Activated gamma-delta T cell (primary cell): Measurements from ENCODE around the gene OPA1.

Experiments used
- DNase-seq: peaks from one replicate; lab custom pipeline; 2025; lab: John Stamatoyannopoulos, UW

OPA1 gene

DNA sequence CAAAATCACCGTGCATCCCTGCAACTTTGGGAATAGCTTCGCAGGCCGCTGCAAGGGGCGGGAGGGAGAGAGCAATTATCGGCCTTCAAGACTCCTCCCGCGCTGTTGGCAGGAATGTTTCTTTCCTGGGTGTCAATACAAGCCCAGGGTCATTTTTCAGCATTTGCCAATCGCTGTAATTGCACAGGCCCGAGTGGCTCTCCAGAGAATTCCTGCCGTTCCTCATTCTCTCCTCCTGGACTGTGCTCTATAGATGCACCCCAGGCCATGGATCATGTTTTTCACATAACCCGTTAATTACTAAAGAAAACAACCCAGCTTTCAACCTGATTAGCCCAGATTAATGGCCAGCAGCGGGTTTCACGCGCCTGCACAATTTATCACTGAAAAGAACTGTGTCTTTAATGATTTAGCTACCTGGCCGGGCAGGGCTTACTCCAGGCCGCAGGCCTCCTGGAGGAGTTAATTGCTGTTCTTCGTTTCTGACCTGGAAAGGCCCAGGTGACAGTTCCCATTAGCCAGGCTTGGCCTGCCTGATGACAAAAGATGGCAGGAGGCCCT lies 144.3 kb downstream of the OPA1 start:
- no peak for DNase-seq

DNA sequence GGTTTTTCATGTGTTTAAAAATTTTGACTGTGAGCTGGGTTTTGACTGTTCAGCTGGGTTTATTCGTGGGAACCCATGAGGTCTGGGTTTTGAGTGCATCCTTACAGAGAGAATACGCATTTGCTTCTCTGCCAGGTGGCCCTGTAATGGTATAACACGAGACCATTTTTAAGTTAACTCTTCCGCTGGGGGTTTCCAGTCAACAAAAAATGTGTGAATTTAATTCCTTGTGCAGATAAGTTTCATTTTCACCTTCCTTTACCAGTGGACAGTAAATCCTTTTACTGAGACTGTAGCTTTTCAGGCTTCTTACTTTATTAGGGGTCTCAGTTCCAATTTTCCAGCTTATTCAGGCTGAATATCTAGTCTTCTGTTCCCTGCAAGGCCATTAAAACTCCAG lies 149.6 kb downstream of the OPA1 start:
- no peak for DNase-seq

DNA sequence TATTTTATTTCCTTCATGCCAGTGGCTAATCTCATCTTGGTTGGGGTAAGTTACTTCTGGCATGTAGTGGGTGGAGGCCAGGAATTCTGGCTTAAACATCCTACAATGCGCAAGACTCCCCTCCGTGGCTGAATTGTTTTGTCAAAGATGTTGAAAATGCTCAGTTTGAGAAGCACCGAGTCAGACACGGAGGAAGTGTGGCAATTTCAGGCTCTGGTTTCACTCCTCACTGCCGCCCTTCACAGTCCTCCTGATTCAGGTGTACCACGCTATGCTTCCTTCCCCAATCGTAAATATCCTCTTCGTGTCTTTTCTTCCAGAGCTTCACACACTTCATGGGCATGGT lies 150.7 kb downstream of the OPA1 start:
- no peak for DNase-seq

DNA sequence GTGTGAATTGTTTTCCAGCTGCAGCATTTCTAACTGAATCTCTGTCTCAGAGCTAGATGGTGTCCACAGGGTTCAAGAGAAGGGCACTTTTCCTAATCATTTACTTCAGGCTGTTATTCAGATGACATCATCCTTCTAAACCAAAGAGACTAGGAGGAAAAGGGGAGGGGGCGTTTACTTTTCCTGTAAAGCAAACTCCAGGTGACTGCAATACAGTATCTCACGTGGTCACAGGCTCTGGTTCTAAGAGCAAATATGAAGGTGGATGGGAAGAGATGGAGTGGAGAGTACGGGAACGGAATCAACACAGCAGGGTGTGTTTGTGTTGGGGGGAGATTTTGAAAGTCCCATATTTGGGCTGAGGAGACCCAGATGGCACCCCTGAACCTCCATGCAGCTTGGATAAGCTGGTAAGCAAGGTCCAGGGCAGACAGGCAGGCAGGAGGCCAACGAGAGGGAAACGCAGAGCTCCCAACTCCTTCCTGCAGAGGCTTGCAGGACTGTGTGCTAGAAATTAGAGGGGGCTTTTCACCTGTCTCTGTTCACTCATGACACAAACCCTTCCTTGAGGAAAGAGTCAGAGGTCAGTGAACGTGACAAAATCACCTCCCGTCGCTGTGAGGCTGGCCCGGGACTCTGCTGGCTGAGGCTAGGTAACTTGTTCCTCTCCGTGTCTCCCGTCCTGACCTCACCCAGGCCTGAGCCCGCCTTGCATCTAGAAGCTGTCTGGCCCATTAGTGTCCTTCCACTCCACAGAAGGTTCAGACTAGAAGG lies 151.2 kb downstream of the OPA1 start:
- no peak for DNase-seq

DNA sequence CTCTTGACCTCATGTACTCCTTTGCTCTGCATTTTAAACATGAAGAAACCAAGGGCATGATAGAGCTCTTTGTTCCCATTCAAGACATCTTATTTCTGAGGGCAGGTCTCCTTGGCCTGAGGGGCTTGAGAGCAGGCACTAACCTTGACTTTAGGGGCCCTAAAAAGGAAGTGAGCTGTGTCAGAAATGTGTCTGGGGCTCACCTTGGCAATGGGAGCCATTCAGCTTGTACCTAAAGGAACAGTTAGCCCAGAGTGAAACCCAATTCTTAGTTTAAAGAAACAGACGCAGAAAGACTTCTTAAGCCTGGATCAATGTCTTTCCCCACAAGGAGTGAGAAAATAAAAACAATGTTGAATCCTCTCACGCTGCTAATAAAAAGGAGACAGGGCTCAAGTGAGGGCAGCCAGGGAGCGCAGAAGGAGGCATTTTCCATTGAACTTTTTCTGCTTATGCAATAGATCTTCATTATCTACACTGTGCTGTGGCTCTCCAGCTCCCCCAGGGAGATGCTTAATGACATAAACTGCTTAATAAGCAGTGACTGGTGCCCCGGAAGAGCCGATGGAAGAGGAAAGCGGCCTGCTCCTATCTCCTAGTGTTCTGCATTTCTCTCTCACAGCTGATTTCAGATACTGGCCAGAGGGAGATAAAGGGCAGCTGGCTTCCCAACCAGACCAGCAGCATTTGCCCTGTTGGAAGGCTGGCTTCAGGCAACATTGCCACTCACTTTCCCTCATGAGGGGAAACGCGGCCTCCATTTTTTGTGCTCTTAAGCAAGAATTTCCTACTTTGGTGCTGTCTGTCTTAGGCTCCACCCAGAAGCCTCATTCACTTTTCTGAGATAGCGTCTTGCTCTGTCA lies 152.0 kb downstream of the OPA1 start:
- no peak for DNase-seq

DNA sequence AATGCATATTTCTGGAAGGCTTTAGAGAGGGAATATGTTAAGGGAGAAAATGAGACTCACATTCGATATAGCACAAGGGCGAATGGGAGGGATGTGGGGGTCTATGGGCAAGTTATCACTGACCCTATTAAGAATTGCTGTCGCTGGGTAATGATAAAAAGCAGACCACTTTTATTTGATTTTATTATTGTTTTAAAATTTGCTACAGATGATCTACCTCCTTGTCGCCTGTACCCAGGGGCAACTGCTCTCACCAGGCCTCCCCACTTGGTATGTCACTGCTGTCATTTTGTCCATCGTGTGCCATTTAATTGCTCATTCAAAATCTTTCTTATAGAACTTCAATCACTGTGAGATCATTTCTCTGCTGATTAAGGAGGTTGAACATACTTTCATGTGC lies 153.8 kb downstream of the OPA1 start:
- DNase-seq = no peak
